Smooth muscle cell (in vitro differentiated cells): ENCODE measurements around the gene CDK5R2. TPM values are rescaled to one million over a fixed set of nuclear protein-coding genes. Genes with fewer than 3 reads are reported as not detected.

Experiments
- DNase-seq: peaks from one replicate; lab custom pipeline; 2025; ENCODE audit not compliant: unreplicated experiment; lab: John Stamatoyannopoulos, UW
- H2AFZ ChIP-seq: fragments of 200-600 bp; sonication (generic); 2 replicates; pipeline ENCODE4 v1.6.0; 2016; ENCODE audit warnings: antibody characterized with exemption, low read depth, mild to moderate bottlenecking
- H3F3A ChIP-seq: fragments of 200-600 bp; sonication (generic); 2 replicates; pipeline ENCODE4 v1.6.0; 2017; ENCODE audit warnings: antibody characterized with exemption, low read depth
- H3K27ac ChIP-seq: fragments of 200-600 bp; sonication (generic); 2 replicates; pipeline ENCODE4 v1.5.1; 2016; ENCODE audit warnings: low read depth, mild to moderate bottlenecking
- H3K27me3 ChIP-seq: fragments of 200-600 bp; sonication (generic); 2 replicates; pipeline ENCODE4 v1.6.1; 2016; ENCODE audit warnings: low read depth, mild to moderate bottlenecking
- H3K36me3 ChIP-seq: fragments of 200-600 bp; sonication (generic); 2 replicates; pipeline ENCODE4 v1.5.1; 2016; ENCODE audit warnings: low read depth
- H3K4me1 ChIP-seq: fragments of 200-600 bp; sonication (generic); 2 replicates; pipeline ENCODE4 v1.5.1; 2016; ENCODE audit warnings: low read depth
- H3K4me2 ChIP-seq: fragments of 200-600 bp; sonication (generic); 2 replicates; pipeline ENCODE4 v1.6.0; 2016; ENCODE audit warnings: mild to moderate bottlenecking
- H3K4me3 ChIP-seq: fragments of 200-600 bp; sonication (generic); 2 replicates; pipeline ENCODE4 v1.5.1; 2016; ENCODE audit warnings: mild to moderate bottlenecking
- H3K79me2 ChIP-seq: fragments of 200-600 bp; sonication (generic); 2 replicates; pipeline ENCODE4 v1.6.0; 2016; ENCODE audit warnings: low read depth, mild to moderate bottlenecking
- H3K9ac ChIP-seq: fragments of 200-600 bp; sonication (generic); 2 replicates; pipeline ENCODE4 v1.6.0; 2016; ENCODE audit warnings: low read depth
- H3K9me3 ChIP-seq: fragments of 200-600 bp; sonication (generic); replicated peaks from 2 replicates; pipeline ENCODE4 v1.5.1; 2016; ENCODE audit warnings: low read depth
- H4K20me1 ChIP-seq: fragments of 200-600 bp; sonication (generic); 2 replicates; pipeline ENCODE4 v1.6.0; 2016; ENCODE audit warnings: low read depth
- WGBS: methylation state at CpG from one replicate; pipeline ENCODE4 v1.1.7; 2016; ENCODE audit warnings: low lambda C conversion rate; 5-methylcytosine and 5-hydroxymethylcytosine counted together
- polyA plus RNA-seq: library from polyadenylated mRNA; unstranded; fragments of >200 nt; fragmentation: Nextera tagmentation; extraction: Ambion mirVana; gene quantifications from 2 replicates; pipeline ENCODE4 v1.2.1, GENCODE V29; 2016
- total RNA-seq: library from RNA; depleted of rRNA; stranded (reverse); fragments of >200 nt; gene quantifications from 2 replicates; pipeline ENCODE4 v1.2.3, GENCODE V29; 2014
- TF ChIP-seq, protein P1 (sequence below): fragments of 200-600 bp; sonication (generic); IDR thresholded peaks from 2 replicates; pipeline ENCODE4 v1.5.1; 2017; ENCODE audit warnings: borderline replicate concordance, mild to moderate bottlenecking, antibody characterized with exemption; ENCODE audit not compliant: insufficient read depth, poor library complexity, severe bottlenecking

Gene CDK5R2
- total and polyA plus RNA-seq, 2 experiments from 2014 or later, result 0.62 TPM; not detected in 1

DNA sequence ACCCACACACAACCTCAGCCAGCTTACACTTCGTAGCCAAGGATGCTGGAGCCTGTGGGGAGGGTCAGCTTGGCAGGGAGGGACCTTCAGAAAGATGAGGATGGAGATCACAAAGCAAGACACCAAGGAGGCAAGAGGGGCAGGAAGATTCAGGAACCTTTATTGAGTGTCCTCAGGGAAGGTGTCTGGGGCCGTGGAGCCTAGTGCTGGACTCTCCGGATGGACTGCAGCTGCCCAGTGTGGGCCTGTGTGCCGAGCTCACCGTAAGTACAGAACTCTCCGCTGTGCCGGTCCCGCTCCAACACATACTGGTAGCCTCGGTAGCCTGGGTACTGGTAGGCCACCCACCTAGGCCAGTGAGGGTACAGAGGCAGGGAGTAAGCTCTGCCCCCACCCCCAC is 30.6 kb downstream of the CDK5R2 start:
- no peak for DNase-seq
- Histone ChIP-seq H4K20me1 (no peaks in the 10 kb centered on the region), H3K4me2 (no peak overlapping the region), H3K9ac (no peak overlapping the region), H2AFZ (no peak overlapping the region), H3K79me2 (no peaks in the 10 kb centered on the region), H3K36me3 (no peaks in the 10 kb centered on the region), H3F3A (no peaks in the 10 kb centered on the region), H3K27ac (no peak overlapping the region), H3K27me3 (peaks cover 100% of the 10 kb centered on the region), H3K4me3 (no peak overlapping the region), H3K4me1 (peaks cover 7% of the 10 kb centered on the region), H3K9me3 (no peaks in the 10 kb centered on the region)
- WGBS, result 38% methylated on average over 8 of the region's 9 CpGs
- TF ChIP-seq, protein P1, sequence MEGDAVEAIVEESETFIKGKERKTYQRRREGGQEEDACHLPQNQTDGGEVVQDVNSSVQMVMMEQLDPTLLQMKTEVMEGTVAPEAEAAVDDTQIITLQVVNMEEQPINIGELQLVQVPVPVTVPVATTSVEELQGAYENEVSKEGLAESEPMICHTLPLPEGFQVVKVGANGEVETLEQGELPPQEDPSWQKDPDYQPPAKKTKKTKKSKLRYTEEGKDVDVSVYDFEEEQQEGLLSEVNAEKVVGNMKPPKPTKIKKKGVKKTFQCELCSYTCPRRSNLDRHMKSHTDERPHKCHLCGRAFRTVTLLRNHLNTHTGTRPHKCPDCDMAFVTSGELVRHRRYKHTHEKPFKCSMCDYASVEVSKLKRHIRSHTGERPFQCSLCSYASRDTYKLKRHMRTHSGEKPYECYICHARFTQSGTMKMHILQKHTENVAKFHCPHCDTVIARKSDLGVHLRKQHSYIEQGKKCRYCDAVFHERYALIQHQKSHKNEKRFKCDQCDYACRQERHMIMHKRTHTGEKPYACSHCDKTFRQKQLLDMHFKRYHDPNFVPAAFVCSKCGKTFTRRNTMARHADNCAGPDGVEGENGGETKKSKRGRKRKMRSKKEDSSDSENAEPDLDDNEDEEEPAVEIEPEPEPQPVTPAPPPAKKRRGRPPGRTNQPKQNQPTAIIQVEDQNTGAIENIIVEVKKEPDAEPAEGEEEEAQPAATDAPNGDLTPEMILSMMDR, result no peak

DNA sequence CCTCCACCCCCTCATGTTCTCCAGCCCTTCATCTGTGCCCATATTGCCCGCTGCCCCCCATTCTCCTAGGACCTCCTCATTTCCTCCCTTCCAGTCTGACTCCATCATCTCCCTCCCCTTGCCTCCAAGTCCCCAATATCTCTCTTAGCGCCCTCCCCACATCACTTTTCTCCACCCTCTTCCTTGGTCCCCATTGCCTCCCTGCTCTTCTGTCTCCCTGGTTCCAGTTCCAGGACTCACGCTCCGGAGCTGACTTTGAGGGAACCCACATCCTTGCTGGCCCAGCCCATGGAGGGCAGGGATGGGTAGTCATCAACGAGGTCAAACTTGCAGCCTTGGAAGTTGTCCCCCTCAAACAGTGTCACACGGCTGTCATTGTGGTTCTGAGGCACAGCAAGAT is 31.1 kb downstream of the CDK5R2 start:
- no peaks in the 10 kb centered on the region for H3K79me2 ChIP-seq
- no peak overlapping the region for H3K4me2 ChIP-seq
- 34% methylated on average over 6 of the region's 6 CpGs for WGBS
- H3K9me3 ChIP-seq, result no peaks in the 10 kb centered on the region
- H3K36me3 ChIP-seq, result no peaks in the 10 kb centered on the region
- H3F3A ChIP-seq, result no peaks in the 10 kb centered on the region
- no peak overlapping the region for H2AFZ ChIP-seq
- H3K27me3 ChIP-seq, result peaks cover 100% of the 10 kb centered on the region
- H3K9ac ChIP-seq, result no peak overlapping the region
- DNase-seq, result no peak
- no peak overlapping the region for H3K27ac ChIP-seq
- no peaks in the 10 kb centered on the region for H4K20me1 ChIP-seq
- TF ChIP-seq, protein P1, result no peak
- H3K4me1 ChIP-seq, result peaks cover 7% of the 10 kb centered on the region
- H3K4me3 ChIP-seq, result no peak overlapping the region

DNA sequence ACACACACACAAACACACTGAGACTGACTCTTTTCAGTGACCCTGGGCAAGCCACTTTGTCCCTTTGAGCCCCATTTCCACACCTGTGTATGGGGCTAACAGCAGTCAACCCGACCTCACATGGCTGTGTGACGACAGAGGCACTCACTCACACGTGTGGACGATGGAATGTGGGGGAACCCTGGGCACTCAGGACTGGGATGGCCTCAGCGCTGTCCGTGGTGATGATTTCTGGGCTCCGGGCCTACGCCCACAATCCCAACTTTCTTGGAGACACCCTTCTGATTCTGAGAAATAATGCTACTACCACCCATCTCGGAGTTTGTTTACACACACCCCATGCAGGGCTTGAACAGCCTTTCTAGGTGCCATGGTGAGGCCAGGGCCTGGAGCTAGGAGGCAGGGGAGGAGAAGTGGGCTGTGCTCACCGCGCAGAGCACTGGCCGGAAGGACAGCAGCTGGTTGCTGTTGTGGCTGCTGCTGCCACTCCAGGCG is 32.3 kb downstream of the CDK5R2 start:
- Histone ChIP-seq H3K4me1 (peaks cover 7% of the 10 kb centered on the region), H2AFZ (no peak overlapping the region), H3K4me2 (no peak overlapping the region), H3K36me3 (no peaks in the 10 kb centered on the region), H3K27ac (no peak overlapping the region), H4K20me1 (no peaks in the 10 kb centered on the region), H3F3A (no peaks in the 10 kb centered on the region), H3K79me2 (no peaks in the 10 kb centered on the region), H3K9me3 (no peaks in the 10 kb centered on the region), H3K9ac (no peak overlapping the region), H3K4me3 (no peak overlapping the region), H3K27me3 (peaks cover 92% of the 10 kb centered on the region)
- 22% methylated on average over 12 of the region's 13 CpGs for WGBS
- TF ChIP-seq, protein P1, result no peak
- no peak for DNase-seq

DNA sequence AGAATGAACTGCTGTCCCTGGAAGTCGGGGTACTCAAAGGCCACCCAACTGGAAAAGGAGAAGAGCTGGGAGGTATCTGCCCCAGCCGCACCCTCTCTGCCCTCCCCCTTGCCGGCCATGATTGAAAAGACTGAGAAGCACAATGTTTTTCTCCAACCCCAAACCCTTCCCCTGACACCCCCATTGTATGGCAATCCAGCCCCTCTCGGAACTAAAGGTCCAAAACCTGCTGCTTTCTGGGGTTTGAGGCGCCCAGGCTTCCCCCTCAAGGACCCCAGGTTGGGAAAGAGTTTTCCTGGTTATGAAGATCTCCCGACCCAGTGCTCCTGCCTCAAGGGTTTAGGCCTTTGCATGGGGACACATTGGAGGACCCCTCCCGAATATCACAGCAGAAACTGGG is 32.7 kb downstream of the CDK5R2 start:
- Histone ChIP-seq H3K27me3 (peaks cover 87% of the 10 kb centered on the region), H3K9me3 (no peaks in the 10 kb centered on the region), H4K20me1 (no peaks in the 10 kb centered on the region), H3K27ac (no peak overlapping the region), H3K4me2 (no peak overlapping the region), H2AFZ (no peak overlapping the region), H3K4me1 (peaks cover 7% of the 10 kb centered on the region), H3K4me3 (no peak overlapping the region), H3K79me2 (no peaks in the 10 kb centered on the region), H3K9ac (no peak overlapping the region), H3K36me3 (no peaks in the 10 kb centered on the region), H3F3A (no peaks in the 10 kb centered on the region)
- 41% methylated on average over 7 of the region's 7 CpGs for WGBS
- DNase-seq, result no peak
- TF ChIP-seq, protein P1, result no peak
